Nephron progenitor cell (in vitro differentiated cells): Measurements from ENCODE around the gene FHOD1.

ENCODE experiments used
- DNase-seq: peaks from one replicate; pipeline ENCODE4 v3.0.0; 2021
- H3K27ac Mint-ChIP-seq: 2 replicates; pipeline ENCODE4 v1.8.0; 2021; ENCODE audit warnings: mild to moderate bottlenecking, moderate library complexity, mixed read lengths
- H3K27me3 Mint-ChIP-seq: 2 replicates; pipeline ENCODE4 v1.8.0; 2021; ENCODE audit warnings: mild to moderate bottlenecking, low read depth, mixed read lengths; ENCODE audit not compliant: poor library complexity
- H3K36me3 Mint-ChIP-seq: 2 replicates; pipeline ENCODE4 v1.8.0; 2021; ENCODE audit warnings: low read depth, mixed read lengths
- H3K4me1 Mint-ChIP-seq: 2 replicates; pipeline ENCODE4 v1.8.0; 2021; ENCODE audit warnings: mixed read lengths
- H3K4me3 Mint-ChIP-seq: 2 replicates; pipeline ENCODE4 v1.8.0; 2021; ENCODE audit warnings: mild to moderate bottlenecking, moderate library complexity, mixed read lengths
- H3K9me3 Mint-ChIP-seq: 2 replicates; pipeline ENCODE4 v1.8.0; 2021; ENCODE audit warnings: mild to moderate bottlenecking, moderate library complexity, mixed read lengths
- TF ChIP-seq, protein P1 (sequence below): fragments of 200-600 bp; sonication (generic); IDR thresholded peaks from 2 replicates; pipeline ENCODE4 v1.5.0; 2021; ENCODE audit warnings: antibody characterized with exemption

The FHOD1 gene

DNA sequence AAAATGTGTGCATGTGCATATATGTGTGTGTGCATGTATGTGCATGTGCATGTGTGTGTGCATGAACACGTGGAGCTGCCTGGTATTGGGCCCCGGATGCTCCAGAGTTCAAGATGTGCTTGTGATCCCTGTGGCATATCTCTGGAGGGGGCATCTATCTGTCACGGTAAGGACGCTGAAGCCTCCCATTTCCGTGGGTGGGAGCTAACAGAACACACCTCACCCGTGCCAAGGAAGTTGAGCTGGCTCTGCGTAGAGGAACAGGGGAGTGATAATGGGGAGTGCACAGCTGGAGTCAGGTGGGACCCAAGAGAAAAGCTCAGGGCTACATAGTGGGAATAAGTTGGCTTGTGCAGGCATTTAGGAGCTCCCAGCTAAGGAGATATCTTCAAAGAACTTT, 35.6 kb downstream of the FHOD1 start:
- Mint-ChIP-seq H3K27ac (peak overlapping the region; percentile 71), H3K9me3 (no peaks in the 10 kb centered on the region), H3K4me3 (no peak overlapping the region), H3K36me3 (no peaks in the 10 kb centered on the region), H3K27me3 (peaks cover 15% of the 10 kb centered on the region), H3K4me1 (no peaks in the 10 kb centered on the region)
- DNase-seq = no peak
- TF ChIP-seq, protein P1, sequence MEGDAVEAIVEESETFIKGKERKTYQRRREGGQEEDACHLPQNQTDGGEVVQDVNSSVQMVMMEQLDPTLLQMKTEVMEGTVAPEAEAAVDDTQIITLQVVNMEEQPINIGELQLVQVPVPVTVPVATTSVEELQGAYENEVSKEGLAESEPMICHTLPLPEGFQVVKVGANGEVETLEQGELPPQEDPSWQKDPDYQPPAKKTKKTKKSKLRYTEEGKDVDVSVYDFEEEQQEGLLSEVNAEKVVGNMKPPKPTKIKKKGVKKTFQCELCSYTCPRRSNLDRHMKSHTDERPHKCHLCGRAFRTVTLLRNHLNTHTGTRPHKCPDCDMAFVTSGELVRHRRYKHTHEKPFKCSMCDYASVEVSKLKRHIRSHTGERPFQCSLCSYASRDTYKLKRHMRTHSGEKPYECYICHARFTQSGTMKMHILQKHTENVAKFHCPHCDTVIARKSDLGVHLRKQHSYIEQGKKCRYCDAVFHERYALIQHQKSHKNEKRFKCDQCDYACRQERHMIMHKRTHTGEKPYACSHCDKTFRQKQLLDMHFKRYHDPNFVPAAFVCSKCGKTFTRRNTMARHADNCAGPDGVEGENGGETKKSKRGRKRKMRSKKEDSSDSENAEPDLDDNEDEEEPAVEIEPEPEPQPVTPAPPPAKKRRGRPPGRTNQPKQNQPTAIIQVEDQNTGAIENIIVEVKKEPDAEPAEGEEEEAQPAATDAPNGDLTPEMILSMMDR = no peak

DNA sequence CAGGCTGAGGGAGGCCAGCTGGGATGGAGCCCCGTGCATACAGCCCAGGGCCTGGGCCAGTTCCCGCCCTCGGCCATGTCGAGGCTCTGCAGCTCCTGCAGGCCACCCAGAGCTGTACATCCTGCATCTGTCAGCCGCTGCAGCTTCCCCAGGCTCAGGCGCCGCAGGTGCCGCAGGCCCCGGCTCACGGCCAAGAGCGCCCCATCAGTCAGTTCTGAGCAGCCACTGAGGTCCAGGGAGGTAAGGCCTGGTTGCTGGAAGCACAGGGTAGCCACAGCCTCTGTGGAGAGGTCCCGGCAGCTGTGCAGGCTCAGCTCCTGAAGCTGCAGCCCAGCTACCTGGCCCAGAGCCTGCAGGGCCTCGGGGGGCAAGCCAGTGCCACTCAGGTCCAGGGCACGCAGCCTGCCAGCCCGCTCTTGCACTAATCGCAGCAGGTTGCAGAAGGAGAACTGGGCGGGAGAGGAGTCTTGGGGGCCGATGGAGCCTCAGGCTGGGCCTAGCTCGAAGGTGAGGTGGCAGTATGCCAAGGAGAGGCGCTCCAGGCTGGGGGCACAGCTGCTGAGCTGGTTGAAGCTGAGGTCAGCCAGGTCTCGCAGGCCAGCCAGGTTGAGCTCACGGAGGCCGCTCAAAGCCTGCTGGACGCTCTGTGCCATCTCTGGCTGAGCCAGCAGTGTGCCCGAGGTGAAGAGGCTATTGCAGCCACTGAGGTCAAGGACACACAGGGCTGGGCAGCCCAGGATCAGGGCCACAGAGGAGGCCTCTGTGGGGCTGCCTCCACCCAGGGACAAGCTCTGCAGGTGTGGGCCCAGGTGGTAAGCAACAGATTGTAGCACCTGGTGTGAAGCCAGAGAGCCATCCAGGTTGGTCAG, 37.0 kb downstream of the FHOD1 start:
- Mint-ChIP-seq H3K27ac (no peak overlapping the region), H3K9me3 (no peaks in the 10 kb centered on the region), H3K4me3 (no peak overlapping the region), H3K27me3 (peaks cover 10% of the 10 kb centered on the region), H3K4me1 (no peaks in the 10 kb centered on the region), H3K36me3 (no peaks in the 10 kb centered on the region)
- DNase-seq = no peak
- TF ChIP-seq, protein P1 = no peak

DNA sequence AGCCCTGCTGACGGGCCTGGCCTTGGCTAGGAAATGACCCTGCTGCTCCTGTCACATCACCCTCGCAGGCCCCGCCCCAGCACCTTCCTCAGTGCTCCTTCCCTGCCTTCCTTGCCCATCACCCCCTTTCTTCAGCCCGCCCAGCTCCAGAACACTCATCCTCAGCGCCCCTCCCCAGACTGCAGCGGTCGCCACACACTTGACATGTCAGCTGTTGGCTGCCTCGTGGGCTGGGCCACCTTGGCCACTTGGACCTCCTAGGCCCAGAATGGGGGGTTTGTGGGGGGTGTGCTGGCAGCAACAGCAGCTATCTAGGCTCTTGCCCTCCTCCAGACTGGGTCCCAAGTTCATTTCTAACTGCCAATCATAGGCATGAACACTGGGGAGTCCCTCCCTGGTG, 37.7 kb downstream of the FHOD1 start:
- TF ChIP-seq, protein P1 = no peak
- peaks cover 10% of the 10 kb centered on the region for H3K27me3 Mint-ChIP-seq
- H3K4me1 Mint-ChIP-seq = no peaks in the 10 kb centered on the region
- no peaks in the 10 kb centered on the region for H3K36me3 Mint-ChIP-seq
- H3K9me3 Mint-ChIP-seq = no peaks in the 10 kb centered on the region
- H3K27ac Mint-ChIP-seq = no peak overlapping the region
- no peak overlapping the region for H3K4me3 Mint-ChIP-seq
- DNase-seq = no peak

DNA sequence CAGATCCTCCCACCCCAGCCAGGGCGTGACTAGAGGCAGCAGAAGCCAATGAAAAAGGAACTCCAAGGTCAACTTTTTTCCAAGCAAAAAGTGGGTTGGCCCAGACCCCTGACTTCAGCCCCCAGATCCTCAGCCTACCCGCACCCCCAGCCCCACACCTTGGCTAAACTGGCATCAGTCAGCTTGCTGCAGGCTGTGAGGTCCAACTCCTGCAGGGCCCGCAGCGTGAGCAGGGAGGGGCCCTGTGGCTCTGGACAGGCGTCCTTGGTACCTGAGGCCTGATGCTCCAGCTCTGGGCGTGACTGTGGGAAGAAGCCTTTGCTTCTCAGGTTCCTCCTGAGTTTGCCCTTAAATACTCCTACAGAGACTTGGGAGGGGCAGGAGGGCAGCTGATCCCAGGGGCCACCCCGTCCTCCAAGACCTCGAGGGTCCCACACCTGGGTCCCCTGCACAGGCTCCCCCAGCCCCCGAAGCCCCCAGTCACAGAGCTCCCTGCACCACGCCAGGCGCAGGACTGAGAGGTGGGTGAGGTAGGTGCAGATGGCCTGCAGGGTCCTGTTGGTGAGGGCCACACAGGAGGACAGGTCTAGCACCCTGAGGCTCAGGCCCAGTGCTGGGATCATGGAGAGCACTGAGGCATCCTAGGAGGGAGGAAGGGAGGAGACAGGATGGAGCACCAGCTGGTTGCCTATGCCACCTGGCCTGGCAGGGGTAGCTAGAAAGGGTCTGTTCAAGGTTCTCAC, 39.0 kb downstream of the FHOD1 start:
- Mint-ChIP-seq H3K27me3 (peaks cover 7% of the 10 kb centered on the region), H3K27ac (no peak overlapping the region), H3K9me3 (no peaks in the 10 kb centered on the region), H3K4me3 (no peak overlapping the region), H3K4me1 (no peaks in the 10 kb centered on the region), H3K36me3 (no peaks in the 10 kb centered on the region)
- TF ChIP-seq, protein P1 = no peak
- DNase-seq = no peak

DNA sequence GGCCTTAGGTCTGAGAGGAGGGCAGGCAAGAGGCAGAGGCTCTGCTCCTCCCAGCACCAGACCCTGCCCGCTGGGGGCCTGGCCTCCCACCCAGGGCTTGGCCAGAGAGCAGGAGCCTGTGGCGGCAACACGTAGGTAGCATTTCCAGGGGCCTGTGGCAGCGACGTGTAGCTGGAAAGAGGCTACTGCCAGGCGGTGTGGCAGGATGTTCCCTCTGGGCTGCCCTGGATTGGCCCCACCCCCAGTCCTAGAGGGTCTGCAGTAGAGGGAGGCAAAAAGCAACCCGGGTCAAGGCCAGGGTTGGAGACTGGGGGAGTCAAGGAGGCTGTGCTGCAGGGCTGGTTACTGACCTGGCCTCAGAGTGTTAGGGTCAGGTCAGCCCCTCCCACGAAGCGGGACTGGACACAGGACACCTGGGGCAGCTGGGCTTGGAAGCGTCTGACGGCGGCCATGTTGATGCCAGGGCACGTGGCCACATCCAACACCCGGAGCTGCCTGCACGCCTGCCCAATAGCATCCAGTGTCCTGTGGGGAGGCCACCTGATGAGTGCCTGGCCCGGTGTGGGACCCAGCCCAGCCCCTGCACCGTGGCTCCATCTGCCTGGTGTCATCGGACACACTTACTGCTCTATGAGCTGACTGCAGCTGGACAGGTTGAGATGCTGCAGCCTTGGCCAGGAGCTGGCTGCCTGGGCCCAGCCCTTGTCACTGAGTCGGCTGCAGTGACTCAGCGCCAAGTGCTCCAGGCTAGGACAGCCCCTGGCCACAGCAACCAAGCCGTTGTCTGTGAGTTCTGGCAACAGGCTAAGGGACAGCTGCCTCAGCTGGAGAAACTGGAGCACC, 39.8 kb downstream of the FHOD1 start:
- TF ChIP-seq, protein P1 = no peak
- H3K4me3 Mint-ChIP-seq = no peak overlapping the region
- no peak for DNase-seq
- no peaks in the 10 kb centered on the region for H3K36me3 Mint-ChIP-seq
- H3K27me3 Mint-ChIP-seq = peaks cover 6% of the 10 kb centered on the region
- H3K27ac Mint-ChIP-seq = no peak overlapping the region
- no peaks in the 10 kb centered on the region for H3K9me3 Mint-ChIP-seq
- no peaks in the 10 kb centered on the region for H3K4me1 Mint-ChIP-seq
